GM21529 (cell line): ENCODE results near the gene ZFYVE28.
"Not testable (repeated sequence)": the region's sequence is repeated elsewhere in the genome, so short reads cannot be mapped to it uniquely, and the experiment has no call there.

Source experiments
- ATAC-seq: cut with Tn5 transposase; IDR thresholded peaks from one replicate; pipeline ENCODE4 v1.9.1; 2021; ENCODE audit not compliant: unreplicated experiment

Gene ZFYVE28

DNA sequence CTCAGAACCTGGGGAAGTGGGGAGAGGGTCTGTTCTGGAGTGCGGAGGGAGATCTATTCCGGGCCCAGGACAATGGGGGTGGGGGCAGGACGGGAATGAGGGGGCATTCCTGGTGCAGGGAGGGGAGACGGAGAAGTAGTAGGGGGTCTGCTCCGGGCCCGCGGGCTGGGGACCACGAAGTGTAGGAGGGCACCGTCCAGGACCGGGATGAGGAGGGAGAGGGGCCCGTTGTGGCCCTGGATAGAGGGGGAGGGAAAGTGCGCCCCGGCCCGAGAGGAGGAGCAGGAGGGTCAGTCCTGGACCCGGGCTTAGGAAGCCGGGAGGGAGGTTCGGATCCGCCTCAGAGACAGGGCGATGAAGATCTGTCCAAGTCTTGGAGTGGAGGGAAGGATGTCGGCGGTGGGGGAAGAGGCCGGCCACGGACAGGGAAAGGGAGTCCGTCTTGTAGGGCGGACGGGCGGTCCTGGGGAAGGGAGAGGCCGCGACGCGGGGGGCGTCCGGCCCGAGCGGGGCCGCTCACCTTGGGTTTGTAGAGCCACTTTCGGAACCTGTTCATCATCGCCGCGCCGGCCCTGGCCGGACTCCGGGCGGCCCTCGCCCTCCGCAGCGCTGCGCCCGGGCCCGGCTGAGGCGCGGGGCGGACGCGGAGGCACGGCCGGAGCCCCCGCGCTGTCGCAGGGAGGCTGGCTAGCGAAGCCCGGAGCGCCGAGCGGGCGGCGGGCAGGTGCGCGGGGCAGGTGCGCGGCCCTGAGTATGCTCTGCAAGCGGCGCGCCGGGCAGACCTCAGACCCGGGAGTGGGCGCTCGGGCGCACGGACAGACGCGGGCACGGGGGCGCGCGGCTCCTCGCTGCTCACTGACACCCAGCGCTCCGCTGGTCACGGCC lies at the start of gene ZFYVE28:
Gene ZFYVE28, minus strand, starts transcription at position 881 of the 885 bp plus-strand sequence. Its CDS starts 322 bp downstream, at position 559.
- ATAC-seq: peak; percentile 19

GRCh38 chr4:2465544-2465943 lies 47.1 kb upstream of the ZFYVE28 start:
- ATAC-seq: not testable (repeated sequence)

- no peak for ATAC-seq
Measured at GRCh38 chr4:2465032-2465431, 46.6 kb upstream of the ZFYVE28 start.

DNA sequence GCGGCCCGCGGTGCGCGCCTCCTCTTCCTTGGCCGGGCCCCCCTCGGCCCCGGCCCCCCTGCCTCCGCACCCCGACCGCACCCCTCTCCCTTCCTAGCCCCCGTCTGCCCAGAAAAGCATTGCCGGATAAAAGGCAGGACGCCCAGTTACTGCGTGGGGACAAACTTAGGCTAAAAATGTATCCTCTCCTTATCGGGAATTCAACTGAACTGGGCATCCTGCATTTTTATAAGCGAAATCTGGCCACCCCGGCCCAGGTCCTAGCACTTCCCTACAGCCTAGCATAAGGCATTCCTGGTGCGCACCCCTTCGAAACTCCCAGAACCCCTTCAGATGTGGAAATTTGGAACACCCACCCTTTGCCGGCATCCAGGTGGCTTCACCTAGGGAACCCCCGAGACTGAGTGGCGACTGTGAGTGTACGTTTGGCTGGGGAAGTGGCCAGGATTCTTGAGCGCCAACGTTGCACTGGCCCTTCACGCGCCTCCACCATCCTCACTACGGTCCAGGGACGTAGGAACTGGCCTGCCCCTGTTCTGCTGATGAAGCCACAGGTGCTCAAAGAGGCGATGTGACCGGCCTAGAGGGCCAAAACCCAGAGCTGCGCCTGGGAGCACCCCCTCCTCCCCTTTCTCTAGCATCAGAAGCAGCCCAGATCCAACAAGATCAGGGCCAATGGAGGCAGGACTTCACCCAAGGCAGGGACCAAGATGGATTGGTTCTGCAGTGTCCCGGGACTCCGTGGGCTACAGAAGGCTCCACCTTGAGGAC lies 44.7 kb upstream of the ZFYVE28 start:
- no peak for ATAC-seq

DNA sequence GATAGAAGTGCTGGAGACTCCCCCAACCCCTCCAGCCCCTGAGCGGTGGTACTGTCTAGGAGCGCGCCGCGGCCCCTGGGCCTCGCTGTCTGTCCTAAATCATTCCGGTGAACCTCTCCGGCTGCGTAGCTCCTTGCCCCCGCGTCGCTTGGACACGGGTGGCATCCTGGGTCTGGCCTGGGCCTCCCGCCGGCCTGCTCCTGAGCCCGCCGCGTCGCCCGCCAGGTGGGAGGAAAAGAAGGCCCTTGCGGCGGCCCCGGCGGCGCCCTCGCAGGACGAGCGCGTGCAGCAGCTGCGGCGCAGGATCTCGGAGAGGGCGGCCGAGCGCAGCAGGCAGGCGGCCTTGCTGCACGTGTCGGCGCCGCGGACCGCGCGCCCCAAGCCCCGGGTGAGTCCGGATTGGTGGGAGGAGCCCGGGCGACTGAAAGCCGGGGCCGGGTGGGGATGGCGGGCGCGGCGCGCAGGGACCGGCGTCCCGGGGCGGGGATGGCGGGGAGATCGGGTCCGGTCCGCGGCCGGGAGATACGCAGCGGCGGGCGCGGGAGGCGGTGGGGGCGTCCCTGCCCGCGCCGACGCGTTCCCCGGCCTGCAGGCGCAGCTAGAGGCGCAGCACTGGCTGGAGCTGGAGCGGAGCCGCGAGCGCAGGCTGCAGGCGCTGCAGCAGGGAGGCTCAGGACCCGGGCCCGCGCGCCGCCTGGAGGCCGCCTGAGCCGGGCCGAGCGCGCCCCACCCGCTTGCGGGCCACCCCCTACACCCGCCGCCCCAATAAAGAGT lies 44.0 kb upstream of the ZFYVE28 start:
- peak; percentile 85 for ATAC-seq

- ATAC-seq: no peak
Measured at GRCh38 chr4:2461246-2461960, 43.0 kb upstream of the ZFYVE28 start.

DNA sequence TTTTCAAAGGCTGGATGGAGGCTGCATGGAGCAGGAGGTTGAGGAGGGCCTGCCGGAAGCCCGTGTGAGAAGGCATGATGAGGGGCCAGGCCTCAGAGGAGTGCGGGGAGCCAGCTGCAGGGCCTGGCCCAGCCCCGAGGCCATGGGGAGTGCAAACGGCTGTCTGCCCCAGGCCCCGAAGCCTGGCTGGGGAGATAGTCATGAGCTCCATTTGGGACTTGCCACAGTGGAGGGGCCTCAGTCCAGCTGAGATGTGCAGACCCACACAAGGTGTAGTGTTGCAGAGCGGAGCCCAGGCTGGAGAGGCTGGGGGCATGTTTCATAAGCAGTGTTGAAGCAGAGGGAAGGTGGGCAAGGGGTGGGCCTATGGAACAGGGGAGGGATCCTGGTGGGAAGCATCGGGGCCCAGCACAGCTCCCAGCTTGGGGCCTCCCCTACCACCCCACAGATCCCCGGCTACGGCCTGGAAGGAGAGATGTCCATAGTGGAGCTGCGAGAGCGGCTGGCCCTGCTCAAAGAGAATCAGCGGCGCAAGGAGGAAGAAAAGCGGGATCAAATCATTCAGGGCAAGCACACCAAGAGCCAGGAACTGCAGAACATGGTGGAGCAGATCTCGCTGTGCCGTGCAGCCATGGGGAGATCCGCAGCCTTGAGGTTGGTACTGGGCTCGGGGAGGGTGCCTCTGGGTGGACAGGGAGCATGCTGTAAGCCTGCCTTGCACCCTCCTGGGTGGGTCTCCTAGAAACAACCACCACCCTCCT lies 41.3 kb upstream of the ZFYVE28 start:
- ATAC-seq: no peak

DNA sequence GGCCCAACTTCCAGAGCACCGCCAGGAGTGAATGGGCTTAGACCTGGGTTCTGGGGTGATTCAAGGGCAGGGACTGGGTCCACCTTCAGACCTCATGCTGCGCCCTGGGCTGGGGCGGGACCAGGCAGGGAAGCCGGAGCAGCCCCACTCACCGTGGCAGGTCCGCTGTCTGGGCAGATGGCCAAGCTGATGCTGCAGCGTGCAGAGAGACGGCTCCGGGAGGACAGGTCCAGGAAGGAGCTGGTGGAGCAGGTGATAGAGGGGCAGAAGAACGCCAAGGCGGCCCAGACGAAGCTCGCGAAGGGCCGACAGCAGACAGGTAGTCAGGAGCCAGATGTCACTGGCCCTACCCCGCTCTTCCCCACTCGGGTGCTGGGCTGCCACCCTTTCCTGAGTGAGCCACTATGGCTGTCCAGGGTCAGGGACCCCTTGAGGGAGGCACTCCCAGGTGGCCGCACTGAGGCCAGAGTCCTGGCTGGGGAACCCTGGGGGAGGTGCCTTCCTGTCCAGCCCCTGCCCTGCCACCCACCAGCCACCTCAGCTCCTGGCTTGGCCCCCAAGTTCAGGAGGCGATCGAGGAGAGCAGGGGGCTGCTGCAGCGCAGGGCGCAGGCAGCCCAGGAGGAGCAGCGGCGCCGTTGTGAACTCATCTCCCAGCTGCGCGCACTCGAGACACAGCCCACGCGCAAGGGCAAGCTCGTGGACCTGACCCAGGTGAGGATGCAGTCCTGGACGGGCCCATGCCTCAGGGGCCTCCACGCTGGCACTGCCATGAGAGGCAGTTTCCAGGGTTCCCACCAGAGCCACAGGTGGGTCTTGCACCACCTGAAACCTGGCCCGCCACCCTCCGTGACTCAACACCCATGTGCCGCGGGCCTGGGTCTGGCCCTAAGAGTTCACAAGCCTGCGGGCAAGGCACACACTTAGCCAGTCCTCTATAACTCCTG lies 40.4 kb upstream of the ZFYVE28 start:
- ATAC-seq: no peak

GRCh38 chr4:2457481-2458295 lies 39.2 kb upstream of the ZFYVE28 start:
- ATAC-seq: no peak

DNA sequence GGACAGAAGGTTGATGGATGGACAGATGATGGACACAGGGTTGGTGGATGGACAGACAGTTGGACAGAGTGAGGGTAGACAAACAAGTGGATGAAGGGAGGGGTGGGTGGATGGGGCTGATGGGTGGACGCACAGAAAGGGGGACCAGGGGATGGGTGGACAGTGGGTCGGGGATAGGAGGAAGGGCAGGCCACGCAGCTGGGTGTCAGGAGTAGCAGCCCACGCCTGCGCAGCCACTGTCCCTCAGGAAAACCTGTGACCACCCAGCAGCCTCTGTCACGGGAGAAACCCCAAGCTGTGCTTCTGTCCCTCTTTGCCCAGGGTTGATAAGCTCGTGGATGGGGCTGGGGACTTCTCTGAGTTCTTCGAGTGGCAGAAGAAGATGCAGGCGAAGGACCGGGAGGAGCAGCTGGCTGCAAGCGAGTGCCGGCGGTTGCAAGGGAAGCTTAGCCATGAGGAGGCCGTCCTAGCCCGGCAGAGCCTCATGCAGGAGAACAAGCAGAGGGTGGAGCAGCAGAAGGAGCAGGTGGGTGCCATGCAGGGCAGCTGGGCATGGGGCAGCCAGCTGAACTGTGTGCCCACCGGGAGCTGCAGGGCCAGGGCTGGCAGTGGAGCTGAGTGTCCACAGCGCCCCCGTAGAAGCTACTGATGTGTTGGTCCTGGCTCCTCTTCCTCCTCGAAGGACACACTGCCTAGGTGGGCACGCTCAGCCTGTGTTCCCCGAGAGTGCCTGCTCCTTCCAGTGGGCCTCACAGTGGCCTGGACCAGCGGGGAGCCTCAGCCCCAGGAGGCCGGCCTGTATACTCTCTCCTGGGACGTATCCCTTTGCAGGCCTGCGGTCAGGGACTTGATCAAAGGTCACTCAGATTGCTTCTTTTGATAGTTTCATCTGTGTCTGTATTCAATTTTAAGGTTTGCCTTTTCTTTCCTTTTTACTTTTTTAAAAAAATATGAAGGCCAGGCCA lies 33.7 kb upstream of the ZFYVE28 start:
- ATAC-seq: no peak

DNA sequence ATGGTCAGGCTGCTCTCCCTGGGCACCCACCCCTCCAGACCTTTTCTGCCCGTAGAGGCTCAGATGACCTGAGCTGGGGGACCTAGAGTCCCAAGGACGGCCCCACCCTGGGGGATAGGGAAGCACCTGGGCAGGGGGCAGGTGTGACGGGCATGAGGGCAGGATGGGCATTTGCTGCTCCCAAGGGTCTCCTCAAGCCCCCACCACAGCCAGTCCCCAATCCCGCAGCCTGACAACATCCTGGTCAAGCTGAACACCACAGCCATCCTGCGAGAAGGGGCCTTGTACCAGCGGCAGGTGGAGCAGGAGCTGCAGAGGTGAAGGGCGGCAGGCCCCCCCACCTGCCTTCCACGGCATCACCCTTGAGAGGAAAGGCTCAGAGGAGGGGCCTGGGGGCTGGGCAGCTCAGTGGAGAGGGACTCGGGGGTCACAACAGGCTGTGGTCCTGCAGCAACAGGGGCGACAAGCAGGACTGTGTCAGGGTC lies 32.6 kb upstream of the ZFYVE28 start:
- ATAC-seq: no peak

- ATAC-seq: no peak
Measured at GRCh38 chr4:2450394-2451035, 32.1 kb upstream of the ZFYVE28 start.

DNA sequence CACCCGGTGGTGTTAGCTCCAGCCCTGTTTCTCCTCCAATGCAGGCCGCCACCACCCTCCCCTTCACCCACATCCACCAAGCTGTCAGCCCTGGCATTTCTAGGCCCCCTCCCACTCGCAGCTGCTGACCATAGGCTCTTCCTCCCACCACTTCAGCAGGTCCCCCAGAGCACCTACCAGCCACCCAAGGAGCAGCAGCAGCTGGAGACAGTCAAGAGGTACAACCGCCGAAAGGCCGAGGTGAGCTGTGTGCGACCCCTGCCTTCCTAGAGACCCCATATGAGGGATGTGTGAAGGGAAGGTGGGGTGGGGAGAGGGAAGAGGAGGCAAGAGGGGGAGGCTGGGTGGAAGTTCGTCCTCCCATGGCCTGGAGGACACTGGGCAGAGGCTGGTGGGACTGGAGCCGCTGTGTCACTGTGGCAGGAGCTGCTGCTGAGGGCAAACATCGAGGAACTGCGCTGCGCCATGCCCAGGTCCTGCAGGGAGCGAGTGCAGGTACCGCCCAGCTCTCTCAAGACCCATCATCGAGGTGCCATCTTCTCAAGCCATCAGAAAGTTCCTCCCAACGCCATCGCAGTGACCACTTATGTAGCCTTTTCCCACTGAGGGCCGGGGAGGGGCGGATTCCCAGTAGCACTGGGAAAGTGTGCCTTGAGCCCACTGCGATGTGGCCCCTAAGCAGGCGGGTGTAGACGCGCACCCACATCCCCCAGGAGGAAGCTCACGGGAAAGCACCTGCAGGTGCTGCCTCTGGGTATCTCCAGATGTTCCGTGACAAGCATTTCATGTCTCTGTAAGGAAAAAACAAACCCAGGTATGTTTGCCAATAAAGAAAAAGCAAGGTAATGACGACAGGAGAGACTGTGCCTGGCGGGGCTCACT lies 31.3 kb upstream of the ZFYVE28 start:
- no peak for ATAC-seq

DNA sequence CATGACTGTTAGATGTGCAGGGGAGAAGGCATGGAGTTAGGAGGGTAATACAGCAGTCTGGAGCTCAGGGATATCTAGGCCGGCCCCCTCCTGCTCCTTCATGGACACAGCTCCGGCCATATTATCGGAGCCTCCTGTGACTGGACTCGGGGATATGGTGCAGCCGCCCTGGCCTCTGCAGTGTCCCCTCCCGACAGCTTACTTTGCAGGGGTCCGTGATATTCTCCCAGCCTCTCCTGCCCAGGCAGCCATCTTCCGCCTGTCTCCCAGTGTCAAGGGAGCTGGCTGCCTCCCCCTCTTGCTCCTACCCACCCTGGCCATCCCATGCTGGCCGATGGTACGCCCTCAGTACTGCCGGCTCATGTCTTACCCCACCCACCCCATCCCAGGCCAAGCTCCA lies 30.6 kb upstream of the ZFYVE28 start:
- ATAC-seq: no peak

- no peak for ATAC-seq
Measured at GRCh38 chr4:2448589-2448988, 30.1 kb upstream of the ZFYVE28 start.
